Peyer's patch (tissue), 4 donors: ENCODE results near the gene ZNF764.

ENCODE experiments used
- POLR2A ChIP-seq, 2 donors: fragments of 450-650 bp; IDR thresholded peaks; one replicate each; pipeline ENCODE4 v1.5.1; 2017; ENCODE audit warnings: antibody characterized with exemption in 2 of 2, mild to moderate bottlenecking in 2 of 2, moderate library complexity in 2 of 2
- TF ChIP-seq, protein P1 (sequence below), 6 experiments: fragments of 450-650 bp in 4 of 6; fragments of 200-600 bp in 2 of 6; sonication (generic) in 1 of 6; IDR thresholded peaks; one replicate each; pipeline ENCODE4 v1.5.1; 2017 to 2019; ENCODE audit warnings: antibody characterized with exemption in 6 of 6, mild to moderate bottlenecking in 3 of 6, moderate library complexity in 1 of 6

DNA sequence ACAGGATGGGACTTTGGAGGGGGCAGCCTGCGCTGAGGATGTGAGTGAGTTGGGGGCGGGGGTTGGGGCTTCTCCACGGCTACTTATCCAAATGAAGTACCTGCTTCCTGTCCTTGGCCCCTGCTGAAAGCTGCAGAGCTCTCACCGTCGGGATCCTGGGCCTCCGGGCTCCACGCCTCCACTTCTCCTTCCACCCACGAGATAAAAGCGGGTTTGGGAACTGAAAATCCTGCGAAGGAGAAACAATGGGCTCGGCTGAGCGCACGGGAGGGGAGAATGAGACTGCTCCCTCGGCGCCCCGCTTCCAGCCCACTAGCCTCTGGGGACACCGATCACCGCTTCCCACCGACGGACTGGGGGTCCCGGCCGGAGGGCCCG is 26.8 kb upstream of the ZNF764 start:
- TF ChIP-seq, protein P1, sequence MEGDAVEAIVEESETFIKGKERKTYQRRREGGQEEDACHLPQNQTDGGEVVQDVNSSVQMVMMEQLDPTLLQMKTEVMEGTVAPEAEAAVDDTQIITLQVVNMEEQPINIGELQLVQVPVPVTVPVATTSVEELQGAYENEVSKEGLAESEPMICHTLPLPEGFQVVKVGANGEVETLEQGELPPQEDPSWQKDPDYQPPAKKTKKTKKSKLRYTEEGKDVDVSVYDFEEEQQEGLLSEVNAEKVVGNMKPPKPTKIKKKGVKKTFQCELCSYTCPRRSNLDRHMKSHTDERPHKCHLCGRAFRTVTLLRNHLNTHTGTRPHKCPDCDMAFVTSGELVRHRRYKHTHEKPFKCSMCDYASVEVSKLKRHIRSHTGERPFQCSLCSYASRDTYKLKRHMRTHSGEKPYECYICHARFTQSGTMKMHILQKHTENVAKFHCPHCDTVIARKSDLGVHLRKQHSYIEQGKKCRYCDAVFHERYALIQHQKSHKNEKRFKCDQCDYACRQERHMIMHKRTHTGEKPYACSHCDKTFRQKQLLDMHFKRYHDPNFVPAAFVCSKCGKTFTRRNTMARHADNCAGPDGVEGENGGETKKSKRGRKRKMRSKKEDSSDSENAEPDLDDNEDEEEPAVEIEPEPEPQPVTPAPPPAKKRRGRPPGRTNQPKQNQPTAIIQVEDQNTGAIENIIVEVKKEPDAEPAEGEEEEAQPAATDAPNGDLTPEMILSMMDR (IDR thresholded peaks at IDR 0.05) = no peak
- no peak for TF ChIP-seq POLR2A (IDR thresholded peaks at IDR 0.05)
